Stimulated activated CD8-positive, alpha-beta memory T cell treated with anti-CD3 and anti-CD28 coated beads, Interleukin-15, amount 100 ng/mL, for 24 hours (primary cell): ENCODE data around the gene ZFR.
"Not testable (repeated sequence)": the region's sequence is repeated elsewhere in the genome, so short reads cannot be mapped to it uniquely, and the experiment has no call there.

Source experiments
- DNase-seq: peaks from one replicate; pipeline ENCODE4 v3.0.0-alpha.2; 2020; ENCODE audit warnings: low read depth

Gene ZFR

DNA sequence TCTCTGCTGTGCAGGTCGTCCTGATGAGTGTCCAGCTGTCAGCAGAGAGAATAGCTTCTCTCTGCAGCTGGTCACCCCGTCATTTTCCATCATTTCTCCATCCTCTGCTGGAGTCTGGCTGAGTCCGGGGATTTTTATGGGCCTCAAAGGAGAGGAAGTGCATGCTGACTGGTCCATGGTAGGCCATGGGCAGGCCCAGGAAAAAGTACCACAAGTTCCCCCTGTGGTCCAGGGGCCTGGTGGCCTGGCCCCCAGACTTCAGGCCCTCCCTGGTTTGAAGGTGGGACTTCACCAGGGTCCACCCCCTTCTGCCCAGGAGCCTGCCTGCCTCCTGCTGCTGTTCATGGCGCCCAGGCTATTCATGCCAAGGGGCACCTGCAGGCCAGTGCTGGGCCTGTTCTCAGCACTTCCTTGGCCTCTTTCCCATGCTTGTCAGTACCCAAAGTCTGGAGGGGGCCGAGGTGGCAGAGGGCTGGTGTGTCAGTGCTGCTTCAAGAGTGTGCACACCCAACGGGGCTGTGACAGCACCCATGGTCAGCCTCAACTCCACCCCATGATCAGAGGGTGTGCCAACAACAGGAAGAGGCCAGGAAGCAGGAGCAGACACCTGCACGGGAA is 124.5 kb downstream of the ZFR start:
- no peak for DNase-seq

DNA sequence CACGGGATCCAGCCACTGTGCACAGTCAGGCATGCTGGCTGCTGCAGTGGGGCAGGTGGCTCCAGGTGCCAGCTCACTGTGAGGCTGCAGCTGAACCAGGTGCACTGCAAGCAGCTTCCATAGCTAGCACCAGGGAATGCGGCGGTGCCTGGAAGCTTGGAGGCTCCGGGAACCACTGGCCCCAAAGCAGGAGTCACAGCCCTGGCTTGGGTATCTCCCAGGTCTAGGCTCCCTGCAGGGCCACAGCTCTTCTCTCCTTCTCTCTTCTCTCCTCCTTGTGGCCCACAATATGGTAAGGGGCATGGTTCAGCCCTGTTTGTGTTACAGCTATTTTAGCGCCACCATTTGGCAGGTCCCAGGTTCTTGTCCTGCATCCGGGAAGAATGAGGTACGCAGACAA is 125.1 kb downstream of the ZFR start:
- no peak for DNase-seq

DNA sequence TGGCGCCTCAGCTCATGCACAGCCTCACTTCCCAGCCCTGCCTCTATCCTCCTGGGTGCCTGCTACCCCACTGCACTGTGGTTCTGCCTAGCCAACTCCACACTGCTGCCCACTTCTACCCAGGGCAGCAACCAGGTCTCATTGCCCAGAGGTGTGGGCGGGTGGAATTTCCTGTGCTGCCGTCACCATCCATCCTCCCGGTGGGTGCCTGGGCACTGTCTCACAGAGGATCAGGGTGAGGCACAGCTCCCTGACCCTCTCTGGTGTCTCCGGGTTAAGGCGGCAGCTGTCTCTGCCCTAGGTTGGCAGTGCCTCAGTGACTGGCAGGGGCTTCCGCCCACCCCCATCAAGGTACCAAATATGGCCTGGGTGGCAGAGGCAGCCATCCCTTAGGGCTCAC is 127.5 kb downstream of the ZFR start:
- DNase-seq, result no peak

DNA sequence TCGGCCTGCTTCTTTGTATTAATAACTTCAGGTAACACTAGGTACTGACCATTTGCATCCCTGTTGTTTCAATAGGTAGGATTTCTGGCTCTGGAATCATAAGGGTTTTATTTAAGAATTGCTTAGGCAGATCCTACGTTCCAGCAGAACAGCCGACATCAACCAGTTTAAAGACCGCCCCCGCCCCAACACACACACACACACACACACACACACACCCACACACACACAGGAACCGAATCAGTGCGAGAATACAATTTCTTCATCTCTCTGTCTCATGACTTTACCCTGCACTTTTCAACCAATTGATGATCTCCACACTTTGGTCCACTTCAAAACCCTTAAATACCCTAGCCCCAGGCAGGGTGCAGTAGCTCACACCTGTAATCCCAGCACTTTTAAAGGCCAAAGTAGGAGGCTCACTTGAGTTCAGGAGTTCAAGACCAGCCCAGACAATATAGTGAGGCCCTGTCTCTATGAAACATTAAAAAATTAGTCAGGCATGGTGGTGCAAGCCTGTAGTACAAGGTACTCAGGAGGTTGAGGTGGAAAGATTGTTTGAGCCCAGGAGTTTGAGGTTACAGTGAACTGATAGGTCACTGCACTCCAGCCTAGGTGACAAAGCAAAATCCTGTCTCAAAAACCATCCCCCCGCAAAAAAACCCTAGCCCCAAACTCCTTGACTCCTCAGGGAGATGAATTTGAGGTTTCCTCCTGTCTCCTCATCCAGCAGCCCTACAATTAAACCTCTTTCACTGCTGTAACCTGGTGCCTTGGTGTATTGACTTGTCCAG is 129.1 kb downstream of the ZFR start:
- no peak for DNase-seq

DNA sequence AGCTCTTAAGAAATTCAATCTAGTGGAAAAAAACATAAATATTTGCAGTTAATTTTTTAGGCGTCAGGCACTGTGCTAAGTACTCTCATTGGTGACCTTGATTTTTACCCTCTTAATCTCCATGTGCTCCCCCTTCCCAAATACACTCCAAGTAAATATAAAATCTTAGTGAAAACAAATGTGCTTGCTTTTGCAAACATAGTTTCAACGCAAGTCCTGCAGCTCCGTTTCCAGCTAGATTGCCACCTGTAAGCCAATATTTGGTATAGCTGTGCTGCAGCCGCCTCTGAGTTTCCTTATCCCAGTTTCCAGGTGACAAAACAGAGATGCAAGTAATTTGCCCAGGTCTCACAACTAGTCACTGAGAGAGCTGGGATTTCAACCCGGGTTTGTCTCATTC is 129.9 kb downstream of the ZFR start:
- no peak for DNase-seq

DNA sequence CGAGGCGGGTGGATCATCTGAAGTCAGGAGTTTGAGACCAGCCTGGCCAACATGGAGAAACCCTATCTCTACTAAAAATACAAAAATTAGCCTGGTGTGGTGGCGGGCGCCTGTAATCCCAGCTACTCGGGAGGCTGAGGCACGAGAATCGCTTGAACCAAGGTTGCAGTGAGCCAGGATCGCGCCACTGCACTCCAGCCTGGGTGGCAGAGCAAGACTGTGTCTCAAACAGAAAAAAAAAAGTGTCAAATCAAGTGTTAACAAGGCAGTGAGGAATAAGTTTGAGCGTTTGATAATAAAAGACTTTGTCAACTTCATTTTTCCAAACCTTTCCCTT is 130.4 kb downstream of the ZFR start:
- not testable (repeated sequence) for DNase-seq

DNA sequence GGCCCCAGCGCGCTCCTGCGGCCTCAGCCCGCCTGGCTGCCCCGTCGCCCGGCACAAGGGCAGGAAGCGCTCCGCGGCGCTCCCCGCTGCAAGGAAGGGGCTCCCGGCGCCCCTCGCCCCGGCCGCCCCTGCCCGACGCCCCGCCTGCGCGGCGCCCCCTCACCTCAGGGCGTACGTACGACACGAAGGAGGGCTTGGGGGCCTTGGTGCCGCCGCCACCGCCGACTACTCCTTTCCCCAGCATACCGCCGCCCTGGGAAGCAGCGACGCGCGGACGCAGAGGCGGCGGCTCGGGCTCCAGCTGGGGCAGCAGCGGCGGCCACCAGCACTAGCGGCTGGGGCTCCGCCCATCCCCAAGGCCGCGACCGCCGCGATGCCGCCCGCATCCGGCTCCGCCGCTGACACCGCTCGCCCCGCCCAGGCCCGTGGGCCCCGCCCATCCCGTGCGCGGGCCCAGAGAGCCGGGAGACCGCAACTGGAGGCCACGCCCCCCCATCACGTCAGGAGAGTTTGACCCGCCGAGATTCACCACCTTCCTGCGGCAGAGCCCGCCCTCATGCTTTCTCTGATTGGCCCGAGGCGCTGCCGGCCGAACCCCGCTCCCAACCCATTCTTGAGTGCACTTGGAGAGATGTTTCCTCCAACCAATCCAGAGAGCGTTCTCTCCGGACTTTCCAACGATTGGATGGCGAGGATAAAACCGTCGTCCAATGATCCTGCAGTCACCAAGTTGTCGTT is 131.8 kb downstream of the ZFR start, which contains the start of gene MTMR12:
Gene MTMR12, minus strand, starts transcription at position 345 of the 738 bp plus-strand sequence. Its CDS starts 101 bp downstream, at position 244.
- peak; percentile 99 for DNase-seq

DNA sequence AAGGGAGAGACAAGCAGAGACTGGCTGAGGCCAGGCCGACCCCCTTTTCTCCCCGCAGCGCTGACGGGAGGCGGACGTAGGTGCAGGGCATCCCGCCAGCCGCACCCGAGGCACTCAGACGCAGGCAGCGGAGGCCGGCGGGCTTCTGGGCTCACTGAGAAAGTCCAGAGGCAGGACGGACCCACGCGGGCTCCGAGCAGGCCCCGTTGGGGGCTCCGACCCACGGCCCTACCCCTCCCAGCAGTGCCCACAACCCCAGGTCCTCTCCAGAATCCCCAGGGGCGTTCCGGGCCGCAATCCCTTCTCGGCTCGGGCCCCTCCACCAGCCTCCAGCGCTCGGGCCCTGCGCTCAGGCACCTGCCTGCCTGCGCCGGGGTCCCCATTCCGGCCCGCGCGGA is 132.3 kb downstream of the ZFR start:
- DNase-seq, result peak; percentile 24

DNA sequence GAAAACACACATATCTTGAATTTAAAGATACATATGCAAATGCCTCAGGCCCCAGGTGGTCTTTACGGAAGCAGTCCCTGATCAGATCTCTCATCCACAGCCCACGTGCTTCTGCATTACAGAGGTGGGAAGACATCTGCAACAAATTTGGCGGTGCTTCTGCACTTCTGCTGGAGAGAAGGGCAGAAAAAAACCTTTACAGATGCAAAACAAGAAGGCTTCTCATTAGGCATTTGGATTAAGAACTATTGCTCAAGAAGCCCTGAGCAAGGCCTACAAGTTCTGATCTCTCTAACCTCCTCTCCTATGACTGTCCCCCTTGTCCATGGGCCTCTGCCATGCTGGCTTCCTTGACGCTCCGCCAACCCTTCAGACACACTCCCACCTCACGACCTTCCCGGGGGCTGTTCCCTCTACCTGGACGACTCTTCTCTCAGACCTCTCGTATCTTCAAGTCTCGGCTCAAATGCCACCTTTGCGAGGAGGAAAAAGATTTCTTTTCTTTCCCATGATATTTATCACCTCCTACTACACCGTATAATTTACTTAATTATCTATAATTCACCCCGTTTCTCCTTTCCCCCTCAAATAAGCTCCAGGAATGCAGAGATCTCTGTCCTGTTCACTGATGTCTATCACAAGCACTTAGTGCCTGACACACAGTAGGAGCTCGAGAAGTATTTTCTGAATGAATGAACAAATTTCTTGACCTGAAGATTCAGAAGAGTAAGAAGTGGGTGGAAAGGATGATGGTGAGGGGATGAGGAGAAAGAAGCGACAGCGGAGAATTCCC is 132.9 kb downstream of the ZFR start:
- no peak for DNase-seq

DNA sequence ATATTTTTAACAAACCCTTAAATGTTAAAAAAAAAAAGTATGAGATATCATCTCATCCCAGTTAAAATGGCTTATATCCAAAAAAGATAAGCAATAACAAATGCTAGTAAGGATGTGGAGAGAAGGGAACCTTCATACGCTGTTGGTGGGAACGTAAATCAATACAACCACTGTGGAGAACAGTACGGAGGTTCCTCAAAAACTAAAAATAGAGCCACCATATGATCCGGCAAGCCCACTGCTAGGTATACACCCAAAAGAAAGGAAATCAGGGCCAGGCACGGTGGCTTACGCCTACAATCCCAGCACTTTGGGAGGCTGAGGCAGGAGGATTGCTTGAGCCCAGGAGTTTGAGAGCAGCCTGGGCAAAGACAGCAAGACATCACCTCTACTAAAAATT is 134.8 kb downstream of the ZFR start:
- DNase-seq, result no peak

DNA sequence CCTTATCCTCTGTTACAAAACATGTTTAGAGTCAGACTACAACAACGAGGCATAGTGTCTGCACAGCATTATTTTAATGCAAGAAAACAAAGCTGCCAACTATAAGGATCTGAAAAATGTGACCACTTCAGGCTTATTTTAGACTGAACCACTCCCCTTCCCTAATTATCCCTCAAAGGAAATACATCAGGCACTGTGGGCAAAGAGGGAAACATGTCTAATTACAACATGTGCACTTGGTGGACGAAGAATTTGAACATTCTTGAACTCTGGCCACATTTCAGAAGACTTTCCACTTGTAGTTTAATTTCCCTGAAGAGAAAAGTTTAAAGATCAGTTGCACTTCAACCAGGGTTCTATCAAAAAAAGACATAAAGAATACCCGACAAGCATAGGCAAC is 135.6 kb downstream of the ZFR start:
- no peak for DNase-seq

DNA sequence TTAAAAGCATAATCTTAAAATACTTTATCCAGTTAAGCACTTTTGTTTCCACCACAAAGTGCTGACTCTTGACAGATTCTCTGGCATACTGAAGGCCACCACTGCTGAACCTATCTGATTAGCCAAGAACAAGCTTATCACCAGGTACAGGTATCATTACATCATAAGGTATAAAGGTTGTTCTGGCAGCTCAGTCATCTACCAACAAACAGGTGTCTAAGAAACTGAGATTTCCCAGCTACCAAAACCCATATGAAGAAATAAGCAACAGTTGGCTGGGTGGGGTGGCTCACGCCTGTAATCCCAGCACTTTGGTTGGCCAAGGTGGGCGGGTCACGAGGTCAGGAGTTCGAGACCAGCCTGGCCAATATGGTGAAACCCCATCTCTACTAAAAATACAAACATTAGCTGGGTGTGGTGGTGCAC is 136.8 kb downstream of the ZFR start:
- DNase-seq, result no peak

DNA sequence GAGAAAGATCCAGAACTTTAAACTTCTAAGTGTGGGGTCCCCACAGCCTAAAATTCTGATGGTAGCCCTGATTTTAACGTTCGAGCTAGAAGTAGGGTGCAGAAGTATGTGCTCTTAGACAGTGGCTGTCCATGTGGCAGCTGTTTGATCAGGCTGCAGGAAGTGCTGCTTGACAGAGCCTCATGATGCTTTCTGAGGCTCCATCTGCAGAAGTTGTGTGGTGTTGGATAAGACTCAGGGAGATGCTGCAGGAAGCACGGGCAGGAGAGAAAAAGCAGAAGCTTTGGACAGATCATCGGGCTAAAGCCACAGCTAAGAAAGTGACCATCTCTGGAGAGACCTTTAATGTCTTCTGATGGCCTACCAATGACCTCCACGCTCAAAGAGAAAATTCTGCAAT is 139.9 kb downstream of the ZFR start:
- no peak for DNase-seq
